B cell (primary cell): ENCODE results near the gene JAK3. TPM values are rescaled to one million over a fixed set of nuclear protein-coding genes. Genes with fewer than 3 reads are reported as not detected.
A peak's percentile ranks its signal among the peaks of the same experiment; 100 is the strongest.

Source experiments
- ATAC-seq: fragments of 200-7000 bp; cut with Tn5 transposase; one replicate; pipeline ENCODE4 v1.10.0; 2021; ENCODE audit warnings: low read depth, mild to moderate bottlenecking, moderate number of reproducible peaks, moderate library complexity
- CTCF ChIA-PET: fragments of 350-600 bp; sonication (Branson Sonifier 250); formaldehyde crosslinking; loops from one replicate; lab custom pipeline; 2021; ENCODE audit warnings: antibody characterized with exemption, inconsistent platforms; lab: Charles Lee
- POLR2A ChIA-PET: fragments of 350-600 bp; sonication (Branson Sonifier 250); formaldehyde crosslinking; loops from one replicate; lab custom pipeline; 2021; ENCODE audit warnings: antibody characterized with exemption; lab: Charles Lee
- DNase-seq: peaks from one replicate; pipeline ENCODE4 v3.0.0; 2013
- H2AFZ ChIP-seq: 2 replicates; pipeline ENCODE4 v1.6.1; 2012; ENCODE audit warnings: mild to moderate bottlenecking, low read depth, low read length; ENCODE audit not compliant: insufficient read depth, poor library complexity, severe bottlenecking
- H3K27ac ChIP-seq, 2 donors: 1 replicate in 1 of 2; 2 replicates in 1 of 2; pipeline ENCODE4 v1.5.1; 2012 to 2013; ENCODE audit warnings: low read length in 2 of 2, mild to moderate bottlenecking in 2 of 2, moderate library complexity in 1 of 2
- H3K27me3 ChIP-seq, 4 experiments: fragments of 200-600 bp in 1 of 4; sonication (generic) in 1 of 4; replicated peaks in 1 of 4; 1 replicate in 2 of 4; 2 replicates in 2 of 4; pipeline versions ENCODE4 v1.6.1 to v1.7.0; 2013 to 2016; ENCODE audit warnings: low read length in 3 of 4, mild to moderate bottlenecking in 2 of 4, mixed read lengths in 1 of 4, moderate library complexity in 1 of 4; ENCODE audit not compliant: insufficient read depth in 4 of 4, control insufficient read depth in 3 of 4; ENCODE audit errors: control extremely low read depth in 1 of 4
- H3K36me3 ChIP-seq, 2 experiments: replicated peaks in 1 of 2; 1 replicate in 1 of 2; 2 replicates in 1 of 2; pipeline versions ENCODE4 v1.6.1 to v1.7.1; 2013; ENCODE audit warnings: low read length in 1 of 2; ENCODE audit not compliant: insufficient read depth in 2 of 2, control insufficient read depth in 1 of 2; ENCODE audit errors: control extremely low read depth in 1 of 2, extremely low read depth in 1 of 2
- H3K4me1 ChIP-seq, 2 donors: fragments of 200-600 bp in 1 of 2; sonication (generic) in 1 of 2; 1 replicate in 1 of 2; 2 replicates in 1 of 2; pipeline versions ENCODE4 v1.5.1 to v1.6.1; 2013 to 2017; ENCODE audit warnings: low read length in 2 of 2; ENCODE audit not compliant: control insufficient read depth in 2 of 2, insufficient read depth in 2 of 2
- H3K4me2 ChIP-seq: replicated peaks from 2 replicates; pipeline ENCODE3; 2012; ENCODE audit warnings: mild to moderate bottlenecking, low read depth, low read length; ENCODE audit not compliant: poor library complexity, severe bottlenecking
- H3K4me3 ChIP-seq, 5 experiments: fragments of 200-600 bp in 1 of 5; sonication (generic) in 1 of 5; 1 replicate in 3 of 5; 2 replicates in 2 of 5; pipeline versions ENCODE4 v1.5.1 to v1.7.0; 2011 to 2016; ENCODE audit warnings: low read length in 4 of 5, mild to moderate bottlenecking in 4 of 5, low read depth in 2 of 5, control low read depth in 1 of 5, moderate library complexity in 1 of 5; ENCODE audit not compliant: insufficient read depth in 1 of 5; ENCODE audit errors: control extremely low read depth in 1 of 5, extremely low read depth in 1 of 5
- H3K79me2 ChIP-seq: fragments of 200-600 bp; sonication (generic); one replicate; pipeline ENCODE4 v1.6.0; 2016; ENCODE audit warnings: low read length; ENCODE audit not compliant: control insufficient read depth, insufficient read depth
- H3K9ac ChIP-seq: fragments of 200-600 bp; sonication (generic); 2 replicates; pipeline ENCODE4 v1.6.1; 2017; ENCODE audit warnings: mild to moderate bottlenecking, low read length, moderate library complexity
- H3K9me3 ChIP-seq, 3 donors: one replicate each; pipeline versions ENCODE4 v1.6.1 to v1.7.1; 2013; ENCODE audit warnings: low read length in 2 of 3; ENCODE audit not compliant: control insufficient read depth in 2 of 3, insufficient read depth in 1 of 3; ENCODE audit errors: control extremely low read depth in 1 of 3
- H4K20me1 ChIP-seq: 2 replicates; pipeline ENCODE4 v1.6.0; 2012; ENCODE audit warnings: mild to moderate bottlenecking, low read length; ENCODE audit not compliant: insufficient read depth, control insufficient read depth, poor library complexity, severe bottlenecking
- H3K27ac Mint-ChIP-seq: one replicate; pipeline ENCODE4 v1.8.0; 2021; ENCODE audit warnings: mixed read lengths
- H3K27me3 Mint-ChIP-seq: one replicate; pipeline ENCODE4 v1.8.0; 2021; ENCODE audit warnings: mixed read lengths
- H3K4me1 Mint-ChIP-seq: one replicate; pipeline ENCODE4 v1.8.0; 2021; ENCODE audit warnings: mixed read lengths
- H3K4me3 Mint-ChIP-seq: one replicate; pipeline ENCODE4 v1.8.0; 2021; ENCODE audit warnings: mixed read lengths
- H3K9me3 Mint-ChIP-seq: one replicate; pipeline ENCODE4 v1.8.0; 2022; ENCODE audit warnings: mixed read lengths; ENCODE audit not compliant: insufficient read depth
- WGBS: methylation state at CpG from one replicate; pipeline ENCODE4 v1.1.5; 2013; ENCODE audit warnings: missing lambda C conversion rate; ENCODE audit not compliant: insufficient coverage; 5-methylcytosine and 5-hydroxymethylcytosine counted together
- intact Hi-C: fragments of 100-400 bp; cut with micrococcal nuclease; formaldehyde crosslinking; loops from one replicate; pipeline ENCODE4 v1.10.0; 2022
- polyA plus RNA-seq: library from polyadenylated mRNA; depleted of rRNA; stranded (reverse); fragments of >200 nt; gene quantifications from 2 replicates; pipeline ENCODE4 v1.2.3, GENCODE V29; 2012
- total RNA-seq, 2 donors: library from RNA; stranded (reverse); fragments of 120-200 nt in 1 of 2; gene quantifications; 1 replicate in 1 of 2; 2 replicates in 1 of 2; pipeline versions ENCODE4 v1.2.3 to v1.2.4, GENCODE V29; 2013 to 2022
- TF ChIP-seq, protein P1 (sequence below): fragments of 200-600 bp; IDR thresholded peaks from one replicate; pipeline ENCODE4 v1.8.0; 2022; ENCODE audit warnings: antibody characterized with exemption, mild to moderate bottlenecking

Gene JAK3
- total and polyA plus RNA-seq, 2 donors (not counting 1 experiment from before 2014, with no cell fraction given), result 102 to 143 TPM

DNA sequence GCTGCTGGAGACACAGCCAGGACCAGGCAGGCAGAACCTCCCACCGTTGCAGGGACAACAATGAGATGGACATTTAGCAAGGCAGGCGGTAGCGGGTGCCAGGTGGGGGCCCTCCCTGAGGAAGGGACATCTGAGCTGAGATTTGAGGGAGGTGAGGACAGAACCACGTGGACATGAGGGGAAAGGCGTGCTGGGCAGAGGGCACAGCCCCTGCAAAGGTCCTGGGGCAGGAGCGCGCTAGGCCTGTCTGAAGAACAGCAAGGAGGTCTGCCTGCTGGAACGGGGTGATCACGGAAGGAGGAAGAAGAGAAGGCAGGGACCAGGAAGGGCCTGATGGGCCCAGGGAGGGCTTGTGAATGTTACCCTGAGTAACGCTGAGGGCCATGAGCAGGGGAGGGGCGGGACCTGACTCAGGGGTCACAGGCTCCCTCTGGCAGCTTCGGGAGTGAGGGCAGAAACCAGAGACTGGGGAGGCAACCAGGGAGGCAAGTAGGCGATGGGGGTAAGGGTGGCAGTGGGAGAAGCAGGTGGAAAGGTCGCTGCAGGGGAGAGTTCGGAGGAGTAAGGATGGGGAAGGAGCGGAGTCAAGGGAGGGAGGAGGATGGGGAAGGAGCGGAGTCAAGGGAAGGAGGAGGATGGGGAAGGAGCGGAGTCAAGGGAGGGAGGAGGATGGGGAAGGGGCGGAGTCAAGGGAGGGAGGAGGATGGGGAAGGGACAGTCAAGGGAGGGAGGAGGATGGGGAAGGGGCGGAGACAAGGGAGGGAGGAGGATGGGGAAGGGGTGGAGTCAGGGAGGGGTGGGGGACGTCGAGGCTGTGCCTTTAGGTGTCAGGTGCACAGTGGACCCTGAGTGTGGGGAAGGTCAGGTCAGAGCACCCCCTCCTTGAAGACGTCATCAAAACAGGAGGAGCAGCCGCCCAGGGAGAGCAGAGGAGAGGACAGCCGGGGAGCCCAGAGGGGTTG lies 68.5 kb downstream of the JAK3 start:
- no peak overlapping the region for H3K4me3 Mint-ChIP-seq
- Histone ChIP-seq H2AFZ (no peak overlapping the region), H3K4me3 (no peak overlapping the region), H3K27me3 (no peaks in the 10 kb centered on the region), H3K79me2 (peaks cover 35% of the 10 kb centered on the region), H4K20me1 (peaks cover 23% of the 10 kb centered on the region), H3K27ac (peak overlapping the region in 1 of 2 donors; percentile 53), H3K4me1 (peaks cover 42 to 53% of the 10 kb centered on the region in 2 donors), H3K36me3 (peaks cover 0 to 45% of the 10 kb centered on the region in 2 experiments), H3K9me3 (no peaks in the 10 kb centered on the region), H3K4me2 (peak overlapping the region; percentile 25), H3K9ac (no peak overlapping the region)
- ATAC-seq (no peak), DNase-seq (no peak)
- intact Hi-C loops, result no loop called here
- H3K4me1 Mint-ChIP-seq, result peaks cover 42% of the 10 kb centered on the region
- WGBS, result 71% methylated on average over 22 of the region's 25 CpGs
- no peaks in the 10 kb centered on the region for H3K27me3 Mint-ChIP-seq
- H3K27ac Mint-ChIP-seq, result peak overlapping the region; percentile 85
- ChIA-PET POLR2A (interaction anchor here (0.6 to 0.8 kb wide), 4 partner anchors 14 to 338 kb away, joined by 3 to 5 read pairs (median 4); no protein-coding TSS in a partner anchor), CTCF (interaction anchor here (1.0 to 1.7 kb wide), 2 partner anchors 75 to 173 kb away, joined by 3 to 6 read pairs; no protein-coding TSS in a partner anchor)
- TF ChIP-seq, protein P1, sequence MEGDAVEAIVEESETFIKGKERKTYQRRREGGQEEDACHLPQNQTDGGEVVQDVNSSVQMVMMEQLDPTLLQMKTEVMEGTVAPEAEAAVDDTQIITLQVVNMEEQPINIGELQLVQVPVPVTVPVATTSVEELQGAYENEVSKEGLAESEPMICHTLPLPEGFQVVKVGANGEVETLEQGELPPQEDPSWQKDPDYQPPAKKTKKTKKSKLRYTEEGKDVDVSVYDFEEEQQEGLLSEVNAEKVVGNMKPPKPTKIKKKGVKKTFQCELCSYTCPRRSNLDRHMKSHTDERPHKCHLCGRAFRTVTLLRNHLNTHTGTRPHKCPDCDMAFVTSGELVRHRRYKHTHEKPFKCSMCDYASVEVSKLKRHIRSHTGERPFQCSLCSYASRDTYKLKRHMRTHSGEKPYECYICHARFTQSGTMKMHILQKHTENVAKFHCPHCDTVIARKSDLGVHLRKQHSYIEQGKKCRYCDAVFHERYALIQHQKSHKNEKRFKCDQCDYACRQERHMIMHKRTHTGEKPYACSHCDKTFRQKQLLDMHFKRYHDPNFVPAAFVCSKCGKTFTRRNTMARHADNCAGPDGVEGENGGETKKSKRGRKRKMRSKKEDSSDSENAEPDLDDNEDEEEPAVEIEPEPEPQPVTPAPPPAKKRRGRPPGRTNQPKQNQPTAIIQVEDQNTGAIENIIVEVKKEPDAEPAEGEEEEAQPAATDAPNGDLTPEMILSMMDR, result no peak
- H3K9me3 Mint-ChIP-seq, result no peaks in the 10 kb centered on the region
